SK-N-SH treated with all-trans-retinoic acid at 6 μM for 48 hours (cell line): ENCODE results near the gene OSTM1.

ENCODE experiments used
- ATAC-seq: fragments of 200-7000 bp; cut with Tn5 transposase; 3 replicates; pipeline ENCODE4 v1.9.1; 2020; ENCODE audit warnings: mild to moderate bottlenecking, moderate library complexity
- ARNTL ChIP-seq: fragments of 450-650 bp; formaldehyde crosslinking; IDR thresholded peaks from 2 replicates; pipeline ENCODE4 v1.5.0; 2020; ENCODE audit warnings: low read depth, mild to moderate bottlenecking, moderate library complexity, borderline replicate concordance
- ESRRG ChIP-seq: fragments of 250-450 bp; sonication (Bioruptor Pico); IDR thresholded peaks from 2 replicates; pipeline ENCODE4 v1.6.1; 2021; ENCODE audit warnings: mild to moderate bottlenecking
- GLIS3 ChIP-seq: fragments of 250-450 bp; sonication (Bioruptor Pico); IDR thresholded peaks from 2 replicates; pipeline ENCODE4 v1.5.0; 2020; ENCODE audit warnings: mild to moderate bottlenecking, moderate library complexity
- PPARA ChIP-seq: fragments of 250-450 bp; sonication (Bioruptor Pico); IDR thresholded peaks from 2 replicates; pipeline ENCODE4 v1.5.0; 2020; ENCODE audit warnings: mild to moderate bottlenecking, borderline replicate concordance
- RARB ChIP-seq: fragments of 250-450 bp; sonication (Bioruptor Pico); IDR thresholded peaks from 2 replicates; pipeline ENCODE4 v1.8.0; 2021; ENCODE audit warnings: mild to moderate bottlenecking, moderate library complexity
- SNAI2 ChIP-seq: fragments of 250-450 bp; sonication (Bioruptor Pico); IDR thresholded peaks from 2 replicates; pipeline ENCODE4 v1.5.0; 2020; ENCODE audit warnings: mild to moderate bottlenecking, moderate library complexity
- TCF4 ChIP-seq: fragments of 250-450 bp; sonication (Bioruptor Pico); IDR thresholded peaks from 2 replicates; pipeline ENCODE4 v1.8.0; 2021; ENCODE audit warnings: mild to moderate bottlenecking, moderate library complexity, borderline replicate concordance
- TOX ChIP-seq: fragments of 250-450 bp; sonication (Bioruptor Pico); IDR thresholded peaks from 2 replicates; pipeline ENCODE4 v1.8.0; 2021; ENCODE audit warnings: mild to moderate bottlenecking, moderate library complexity, borderline replicate concordance
- ZC3H10 ChIP-seq: fragments of 250-450 bp; sonication (Bioruptor Pico); IDR thresholded peaks from 2 replicates; pipeline ENCODE4 v1.5.1; 2021; ENCODE audit warnings: mild to moderate bottlenecking, moderate library complexity
- ZFP30 ChIP-seq: fragments of 450-650 bp; formaldehyde crosslinking; IDR thresholded peaks from 2 replicates; pipeline ENCODE4 v1.5.0; 2022; ENCODE audit warnings: mild to moderate bottlenecking, moderate library complexity
- ZNF565 ChIP-seq: fragments of 450-650 bp; formaldehyde crosslinking; conservative IDR thresholded peaks from 2 replicates; pipeline ENCODE4 v1.5.0; 2020; ENCODE audit warnings: low read depth, mild to moderate bottlenecking, moderate library complexity
- TF ChIP-seq, protein P1 (sequence below): fragments of 250-450 bp; sonication (Bioruptor Pico); IDR thresholded peaks from 2 replicates; pipeline ENCODE4 v1.5.1; 2020; ENCODE audit warnings: low read depth, mild to moderate bottlenecking, moderate library complexity
- TF ChIP-seq, protein P2 (sequence below): fragments of 250-450 bp; sonication (Bioruptor Pico); IDR thresholded peaks from 2 replicates; pipeline ENCODE4 v1.8.0; 2021; ENCODE audit warnings: low read depth, mild to moderate bottlenecking, moderate library complexity, borderline replicate concordance
- TF ChIP-seq, protein P3 (sequence below): fragments of 250-450 bp; sonication (Bioruptor Pico); IDR thresholded peaks from 2 replicates; pipeline ENCODE4 v1.8.0; 2020; ENCODE audit warnings: mild to moderate bottlenecking, moderate library complexity, borderline replicate concordance
- TF ChIP-seq, protein P4 (sequence below): fragments of 250-450 bp; sonication (Bioruptor Pico); IDR thresholded peaks from 2 replicates; pipeline ENCODE4 v1.5.0; 2020; ENCODE audit warnings: mild to moderate bottlenecking, moderate library complexity

The OSTM1 gene

GRCh38 chr6:108106694-108107093, 32.2 kb upstream of the OSTM1 start (continued):
- no peak for TF ChIP-seq SNAI2 (CRISPR knock-in tag)
- no peak for TF ChIP-seq ZNF565 (CRISPR knock-in tag)

- no peak for ATAC-seq
- TF ChIP-seq ESRRG (CRISPR knock-in tag) = no peak
- no peak for TF ChIP-seq TOX (CRISPR knock-in tag)
- TF ChIP-seq RARB (CRISPR knock-in tag) = no peak
- TF ChIP-seq, protein P1, sequence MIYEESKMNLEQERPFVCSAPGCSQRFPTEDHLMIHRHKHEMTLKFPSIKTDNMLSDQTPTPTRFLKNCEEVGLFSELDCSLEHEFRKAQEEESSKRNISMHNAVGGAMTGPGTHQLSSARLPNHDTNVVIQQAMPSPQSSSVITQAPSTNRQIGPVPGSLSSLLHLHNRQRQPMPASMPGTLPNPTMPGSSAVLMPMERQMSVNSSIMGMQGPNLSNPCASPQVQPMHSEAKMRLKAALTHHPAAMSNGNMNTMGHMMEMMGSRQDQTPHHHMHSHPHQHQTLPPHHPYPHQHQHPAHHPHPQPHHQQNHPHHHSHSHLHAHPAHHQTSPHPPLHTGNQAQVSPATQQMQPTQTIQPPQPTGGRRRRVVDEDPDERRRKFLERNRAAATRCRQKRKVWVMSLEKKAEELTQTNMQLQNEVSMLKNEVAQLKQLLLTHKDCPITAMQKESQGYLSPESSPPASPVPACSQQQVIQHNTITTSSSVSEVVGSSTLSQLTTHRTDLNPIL (CRISPR knock-in tag) = no peak
- TF ChIP-seq, protein P2, sequence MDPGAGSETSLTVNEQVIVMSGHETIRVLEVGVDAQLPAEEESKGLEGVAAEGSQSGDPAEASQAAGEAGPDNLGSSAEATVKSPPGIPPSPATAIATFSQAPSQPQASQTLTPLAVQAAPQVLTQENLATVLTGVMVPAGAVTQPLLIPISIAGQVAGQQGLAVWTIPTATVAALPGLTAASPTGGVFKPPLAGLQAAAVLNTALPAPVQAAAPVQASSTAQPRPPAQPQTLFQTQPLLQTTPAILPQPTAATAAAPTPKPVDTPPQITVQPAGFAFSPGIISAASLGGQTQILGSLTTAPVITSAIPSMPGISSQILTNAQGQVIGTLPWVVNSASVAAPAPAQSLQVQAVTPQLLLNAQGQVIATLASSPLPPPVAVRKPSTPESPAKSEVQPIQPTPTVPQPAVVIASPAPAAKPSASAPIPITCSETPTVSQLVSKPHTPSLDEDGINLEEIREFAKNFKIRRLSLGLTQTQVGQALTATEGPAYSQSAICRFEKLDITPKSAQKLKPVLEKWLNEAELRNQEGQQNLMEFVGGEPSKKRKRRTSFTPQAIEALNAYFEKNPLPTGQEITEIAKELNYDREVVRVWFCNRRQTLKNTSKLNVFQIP (CRISPR knock-in tag) = no peak
- TF ChIP-seq, protein P3, sequence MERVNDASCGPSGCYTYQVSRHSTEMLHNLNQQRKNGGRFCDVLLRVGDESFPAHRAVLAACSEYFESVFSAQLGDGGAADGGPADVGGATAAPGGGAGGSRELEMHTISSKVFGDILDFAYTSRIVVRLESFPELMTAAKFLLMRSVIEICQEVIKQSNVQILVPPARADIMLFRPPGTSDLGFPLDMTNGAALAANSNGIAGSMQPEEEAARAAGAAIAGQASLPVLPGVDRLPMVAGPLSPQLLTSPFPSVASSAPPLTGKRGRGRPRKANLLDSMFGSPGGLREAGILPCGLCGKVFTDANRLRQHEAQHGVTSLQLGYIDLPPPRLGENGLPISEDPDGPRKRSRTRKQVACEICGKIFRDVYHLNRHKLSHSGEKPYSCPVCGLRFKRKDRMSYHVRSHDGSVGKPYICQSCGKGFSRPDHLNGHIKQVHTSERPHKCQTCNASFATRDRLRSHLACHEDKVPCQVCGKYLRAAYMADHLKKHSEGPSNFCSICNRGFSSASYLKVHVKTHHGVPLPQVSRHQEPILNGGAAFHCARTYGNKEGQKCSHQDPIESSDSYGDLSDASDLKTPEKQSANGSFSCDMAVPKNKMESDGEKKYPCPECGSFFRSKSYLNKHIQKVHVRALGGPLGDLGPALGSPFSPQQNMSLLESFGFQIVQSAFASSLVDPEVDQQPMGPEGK = no peak
- TF ChIP-seq TCF4 = no peak
- no peak for TF ChIP-seq ZFP30 (CRISPR knock-in tag)
- no peak for TF ChIP-seq PPARA (CRISPR knock-in tag)
- no peak for TF ChIP-seq SNAI2 (CRISPR knock-in tag)
- TF ChIP-seq, protein P4, sequence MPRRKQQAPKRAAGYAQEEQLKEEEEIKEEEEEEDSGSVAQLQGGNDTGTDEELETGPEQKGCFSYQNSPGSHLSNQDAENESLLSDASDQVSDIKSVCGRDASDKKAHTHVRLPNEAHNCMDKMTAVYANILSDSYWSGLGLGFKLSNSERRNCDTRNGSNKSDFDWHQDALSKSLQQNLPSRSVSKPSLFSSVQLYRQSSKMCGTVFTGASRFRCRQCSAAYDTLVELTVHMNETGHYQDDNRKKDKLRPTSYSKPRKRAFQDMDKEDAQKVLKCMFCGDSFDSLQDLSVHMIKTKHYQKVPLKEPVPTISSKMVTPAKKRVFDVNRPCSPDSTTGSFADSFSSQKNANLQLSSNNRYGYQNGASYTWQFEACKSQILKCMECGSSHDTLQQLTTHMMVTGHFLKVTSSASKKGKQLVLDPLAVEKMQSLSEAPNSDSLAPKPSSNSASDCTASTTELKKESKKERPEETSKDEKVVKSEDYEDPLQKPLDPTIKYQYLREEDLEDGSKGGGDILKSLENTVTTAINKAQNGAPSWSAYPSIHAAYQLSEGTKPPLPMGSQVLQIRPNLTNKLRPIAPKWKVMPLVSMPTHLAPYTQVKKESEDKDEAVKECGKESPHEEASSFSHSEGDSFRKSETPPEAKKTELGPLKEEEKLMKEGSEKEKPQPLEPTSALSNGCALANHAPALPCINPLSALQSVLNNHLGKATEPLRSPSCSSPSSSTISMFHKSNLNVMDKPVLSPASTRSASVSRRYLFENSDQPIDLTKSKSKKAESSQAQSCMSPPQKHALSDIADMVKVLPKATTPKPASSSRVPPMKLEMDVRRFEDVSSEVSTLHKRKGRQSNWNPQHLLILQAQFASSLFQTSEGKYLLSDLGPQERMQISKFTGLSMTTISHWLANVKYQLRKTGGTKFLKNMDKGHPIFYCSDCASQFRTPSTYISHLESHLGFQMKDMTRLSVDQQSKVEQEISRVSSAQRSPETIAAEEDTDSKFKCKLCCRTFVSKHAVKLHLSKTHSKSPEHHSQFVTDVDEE (CRISPR knock-in tag) = no peak
- no peak for TF ChIP-seq ZNF565 (CRISPR knock-in tag)
These were observed 31.7 kb upstream of the OSTM1 start for GRCh38 chr6:108106261-108106660.

GRCh38 chr6:108105571-108105970, 31.0 kb upstream of the OSTM1 start:
- TF ChIP-seq SNAI2 (CRISPR knock-in tag) = no peak
- no peak for ATAC-seq

GRCh38 chr6:108102965-108103364, 28.4 kb upstream of the OSTM1 start:
- no peak for TF ChIP-seq ARNTL (CRISPR knock-in tag)
- no peak for TF ChIP-seq ZC3H10 (CRISPR knock-in tag)
- no peak for TF ChIP-seq ZNF565 (CRISPR knock-in tag)
- no peak for TF ChIP-seq GLIS3
- TF ChIP-seq ZFP30 (CRISPR knock-in tag) = no peak
- TF ChIP-seq, protein P1 (CRISPR knock-in tag) = no peak
- TF ChIP-seq, protein P2 (CRISPR knock-in tag) = no peak
- ATAC-seq = no peak
